MCF 10A (cell line): ENCODE data around the gene E2F7. TPM values are rescaled to one million over a fixed set of nuclear protein-coding genes. Genes with fewer than 3 reads are reported as not detected.

ENCODE experiments used
- BruUV-seq: library from RNA; stranded (reverse); fragments of 400-500 nt; replicated peaks from 2 replicates; lab custom pipeline; 2021; lab: Mats Ljungman, UMichigan
- CTCF ChIA-PET: fragments of 300-600 bp; sonication (Branson Sonifier 250); formaldehyde crosslinking; extraction: SDS; loops from one replicate; lab custom pipeline; 2021; ENCODE audit warnings: antibody characterized with exemption, inconsistent platforms; lab: Yijun Ruan, JAX
- POLR2A ChIA-PET: fragments of 300-600, 350-650 bp; sonication (Branson Sonifier 250); formaldehyde crosslinking; extraction: SDS; loops from one replicate; lab custom pipeline; 2020; ENCODE audit warnings: antibody characterized with exemption, inconsistent platforms; lab: Yijun Ruan, JAX
- DNase-seq: peaks from one replicate; pipeline ENCODE4 v3.0.0-alpha.2; 2018; ENCODE audit not compliant: unreplicated experiment
- H3K27ac Mint-ChIP-seq: one replicate; pipeline ENCODE4 v1.8.0; 2022; ENCODE audit warnings: mild to moderate bottlenecking, low read depth, mixed read lengths; ENCODE audit not compliant: unreplicated experiment
- H3K27me3 Mint-ChIP-seq: one replicate; pipeline ENCODE4 v1.8.0; 2022; ENCODE audit warnings: mixed read lengths; ENCODE audit not compliant: insufficient read depth, unreplicated experiment
- H3K36me3 Mint-ChIP-seq: one replicate; pipeline ENCODE4 v1.8.0; 2022; ENCODE audit warnings: mild to moderate bottlenecking, moderate library complexity, mixed read lengths; ENCODE audit not compliant: insufficient read depth, unreplicated experiment
- H3K4me1 Mint-ChIP-seq: one replicate; pipeline ENCODE4 v1.8.0; 2022; ENCODE audit warnings: mixed read lengths; ENCODE audit not compliant: insufficient read depth, unreplicated experiment
- H3K4me3 Mint-ChIP-seq: one replicate; pipeline ENCODE4 v1.8.0; 2022; ENCODE audit warnings: mild to moderate bottlenecking, moderate library complexity, mixed read lengths; ENCODE audit not compliant: unreplicated experiment
- H3K9me3 Mint-ChIP-seq: one replicate; pipeline ENCODE4 v1.8.0; 2022; ENCODE audit warnings: mixed read lengths; ENCODE audit not compliant: unreplicated experiment
- intact Hi-C: fragments of 100-400 bp; cut with micrococcal nuclease; formaldehyde crosslinking; loops from 2 replicates; pipeline ENCODE4 v1.14.1; 2022
- total RNA-seq: library from RNA; stranded (reverse); gene quantifications from 2 replicates; pipeline ENCODE4 v1.2.3, GENCODE V29; 2022
- TF ChIP-seq, protein P1 (sequence below): fragments of 200-600 bp; IDR thresholded peaks from one replicate; pipeline ENCODE4 v1.8.0; 2022; ENCODE audit warnings: antibody characterized with exemption, mild to moderate bottlenecking; ENCODE audit not compliant: unreplicated experiment

Gene E2F7
- total RNA-seq, 1 experiment from 2014 or later, result 34.4 TPM

DNA sequence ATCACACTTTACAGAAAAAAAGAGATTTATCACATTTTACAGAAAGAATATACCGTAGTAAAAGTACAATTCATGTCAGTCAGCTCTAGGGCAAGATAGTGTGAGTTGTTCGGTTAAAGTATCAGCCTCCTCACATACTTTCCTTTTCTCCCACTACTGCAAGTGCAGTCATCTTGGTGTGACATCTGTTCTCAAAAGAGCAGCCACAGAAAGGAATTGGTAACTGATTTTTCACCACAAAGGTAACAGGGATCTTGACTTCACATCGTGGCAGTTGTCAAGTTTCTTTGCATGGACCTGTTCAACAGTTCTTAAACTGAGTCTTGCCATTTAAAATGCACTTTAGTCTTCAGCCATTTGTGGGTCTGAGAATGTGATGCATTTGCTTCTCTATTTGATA is 5.0 kb upstream of the E2F7 start:
- CTCF ChIA-PET, result no interaction called here
- no peaks in the 10 kb centered on the region for H3K36me3 Mint-ChIP-seq
- no peaks in the 10 kb centered on the region for H3K9me3 Mint-ChIP-seq
- H3K4me3 Mint-ChIP-seq, result no peak overlapping the region
- no peaks in the 10 kb centered on the region for H3K4me1 Mint-ChIP-seq
- no peak for DNase-seq
- no peaks in the 10 kb centered on the region for H3K27me3 Mint-ChIP-seq
- intact Hi-C loops, result no loop called here
- TF ChIP-seq, protein P1, sequence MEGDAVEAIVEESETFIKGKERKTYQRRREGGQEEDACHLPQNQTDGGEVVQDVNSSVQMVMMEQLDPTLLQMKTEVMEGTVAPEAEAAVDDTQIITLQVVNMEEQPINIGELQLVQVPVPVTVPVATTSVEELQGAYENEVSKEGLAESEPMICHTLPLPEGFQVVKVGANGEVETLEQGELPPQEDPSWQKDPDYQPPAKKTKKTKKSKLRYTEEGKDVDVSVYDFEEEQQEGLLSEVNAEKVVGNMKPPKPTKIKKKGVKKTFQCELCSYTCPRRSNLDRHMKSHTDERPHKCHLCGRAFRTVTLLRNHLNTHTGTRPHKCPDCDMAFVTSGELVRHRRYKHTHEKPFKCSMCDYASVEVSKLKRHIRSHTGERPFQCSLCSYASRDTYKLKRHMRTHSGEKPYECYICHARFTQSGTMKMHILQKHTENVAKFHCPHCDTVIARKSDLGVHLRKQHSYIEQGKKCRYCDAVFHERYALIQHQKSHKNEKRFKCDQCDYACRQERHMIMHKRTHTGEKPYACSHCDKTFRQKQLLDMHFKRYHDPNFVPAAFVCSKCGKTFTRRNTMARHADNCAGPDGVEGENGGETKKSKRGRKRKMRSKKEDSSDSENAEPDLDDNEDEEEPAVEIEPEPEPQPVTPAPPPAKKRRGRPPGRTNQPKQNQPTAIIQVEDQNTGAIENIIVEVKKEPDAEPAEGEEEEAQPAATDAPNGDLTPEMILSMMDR, result no peak
- POLR2A ChIA-PET, result no interaction called here
- no TSS peak for BruUV-seq
- no peak overlapping the region for H3K27ac Mint-ChIP-seq

DNA sequence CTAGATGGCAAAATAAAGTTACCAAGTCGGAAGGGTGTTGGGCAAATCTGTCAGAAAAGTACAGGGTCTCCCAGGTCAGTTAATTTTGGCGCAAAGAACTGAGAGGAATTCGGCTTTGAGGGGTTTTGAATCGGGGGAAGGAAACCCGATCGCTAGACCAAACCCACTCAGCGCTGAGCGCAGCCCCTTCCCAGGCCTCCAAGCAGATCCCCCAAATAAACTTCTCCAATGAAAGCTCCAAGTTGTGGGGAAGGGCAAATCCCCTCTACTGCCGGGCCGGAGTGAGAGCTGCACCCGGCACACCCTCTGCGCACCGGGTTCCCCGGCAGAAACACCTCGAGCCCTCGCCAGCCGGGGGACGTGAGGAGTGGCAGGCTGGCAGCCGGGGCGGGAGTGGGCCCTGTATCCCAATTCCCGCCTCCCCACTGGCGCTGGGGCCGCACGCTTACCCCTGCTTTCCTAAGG is 441 bp downstream of the E2F7 start:
- H3K27ac Mint-ChIP-seq, result no peak overlapping the region
- peak; percentile 46 for DNase-seq
- peaks cover 42% of the 10 kb centered on the region for H3K4me1 Mint-ChIP-seq
- H3K27me3 Mint-ChIP-seq, result no peaks in the 10 kb centered on the region
- H3K36me3 Mint-ChIP-seq, result peaks cover 10% of the 10 kb centered on the region
- ChIA-PET CTCF (interaction anchor here (1.0 to 2.0 kb wide), 2 partner anchors 15 to 308 kb away, joined by 3 to 6 read pairs; no protein-coding TSS in a partner anchor), POLR2A (interaction anchor here (0.6 to 1.1 kb wide), 4 partner anchors 12 to 57 kb away, joined by 3 to 5 read pairs (median 4); no protein-coding TSS in a partner anchor)
- intact Hi-C loops, result loop anchor here (1.0 to 5.0 kb wide), 3 partner anchors 87 to 622 kb away; no protein-coding TSS in a partner anchor
- no TSS peak for BruUV-seq
- peak overlapping the region; percentile 69 for H3K4me3 Mint-ChIP-seq
- H3K9me3 Mint-ChIP-seq, result no peaks in the 10 kb centered on the region
- TF ChIP-seq, protein P1, result no peak

DNA sequence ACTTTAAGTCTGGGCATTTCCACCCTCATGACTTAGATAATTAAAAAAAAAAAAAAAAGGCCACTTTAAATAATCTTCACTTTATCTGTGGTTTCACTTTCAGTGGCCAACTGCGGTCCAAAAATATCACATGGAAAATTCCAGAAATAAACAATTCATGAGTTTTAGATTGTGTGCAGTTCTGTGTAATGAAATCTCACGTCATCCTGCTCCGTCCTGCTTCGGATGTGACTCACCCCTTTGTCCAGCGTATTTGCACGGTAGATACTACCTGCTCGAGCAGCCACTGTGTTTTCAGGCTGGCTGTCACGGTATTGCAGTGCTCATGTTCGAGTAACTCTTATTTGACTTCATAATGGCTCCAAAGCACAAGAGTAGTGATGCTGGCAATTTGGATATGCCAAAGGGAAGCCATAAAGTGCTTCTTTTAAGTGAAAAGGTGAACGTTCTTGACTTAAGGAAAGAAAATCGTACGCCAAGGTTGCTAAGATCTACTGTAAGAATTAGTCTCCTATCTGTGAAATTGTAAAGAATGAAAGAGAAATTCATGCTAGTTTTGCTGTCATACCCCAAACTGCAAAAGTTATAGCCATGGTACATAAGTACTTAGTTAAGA is 2.4 kb downstream of the E2F7 start:
- DNase-seq, result peak; percentile 85
- peaks cover 57% of the 10 kb centered on the region for H3K4me1 Mint-ChIP-seq
- peak overlapping the region; percentile 61 for H3K27ac Mint-ChIP-seq
- no peaks in the 10 kb centered on the region for H3K27me3 Mint-ChIP-seq
- H3K9me3 Mint-ChIP-seq, result no peaks in the 10 kb centered on the region
- TF ChIP-seq, protein P1, result no peak
- BruUV-seq, result no TSS peak
- intact Hi-C loops, result no loop called here
- peaks cover 10% of the 10 kb centered on the region for H3K36me3 Mint-ChIP-seq
- ChIA-PET CTCF (interaction anchor here (2.0 to 5.2 kb wide), 2 partner anchors 13 kb away, joined by 6 to 55 read pairs; no protein-coding TSS in a partner anchor), POLR2A (interaction anchor here (1.0 kb wide), 1 partner anchor 58 kb away, joined by 4 read pairs; no protein-coding TSS in a partner anchor)
- peak overlapping the region; percentile 69 for H3K4me3 Mint-ChIP-seq

DNA sequence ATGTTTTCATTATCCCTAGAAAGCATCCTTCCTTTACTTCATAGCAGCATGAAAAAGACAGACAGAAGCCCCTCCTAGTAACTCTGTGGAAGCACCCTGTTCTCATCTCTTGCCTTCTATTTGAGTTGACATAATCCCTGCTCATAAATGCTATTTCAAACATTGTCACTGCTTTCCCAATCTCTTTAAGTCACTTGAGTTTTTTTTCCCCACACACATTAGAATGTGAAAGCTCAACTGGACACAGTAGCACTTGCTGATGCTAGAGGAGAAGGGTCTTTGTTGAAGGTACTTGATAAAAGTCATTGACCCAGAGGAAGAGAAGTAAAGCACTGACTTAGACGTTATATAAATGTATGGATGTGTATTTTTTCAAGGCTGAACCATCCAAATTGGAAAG is 3.0 kb downstream of the E2F7 start:
- TF ChIP-seq, protein P1, result no peak
- Mint-ChIP-seq H3K4me3 (peak overlapping the region; percentile 69), H3K9me3 (no peaks in the 10 kb centered on the region), H3K27me3 (no peaks in the 10 kb centered on the region), H3K36me3 (peaks cover 10% of the 10 kb centered on the region), H3K4me1 (peaks cover 57% of the 10 kb centered on the region), H3K27ac (peak overlapping the region; percentile 61)
- intact Hi-C loops, result no loop called here
- POLR2A ChIA-PET, result interaction anchor here (0.6 to 1.7 kb wide), 5 partner anchors 12 to 844 kb away, joined by 3 to 9 read pairs (median 3); no protein-coding TSS in a partner anchor
- CTCF ChIA-PET, result interaction anchor here (1.0 to 5.2 kb wide), 3 partner anchors 12 to 623 kb away, joined by 3 to 55 read pairs (median 4); no protein-coding TSS in a partner anchor
- DNase-seq, result no peak
- BruUV-seq, result no TSS peak
